ENCODE measurements around the gene ZBTB14.

Gene ZBTB14

GRCh38 chr18:5294113-5294456 lies 1.4 kb downstream of the ZBTB14 start:
- no peak for DNase-seq (ENCODE audit: low read depth in 2 of 2, low spot score in 1 of 2)

GRCh38 chr18:5288517-5288935 lies 7.0 kb downstream of the ZBTB14 start:
- no peak for DNase-seq (ENCODE audit: low read depth in 2 of 2, low spot score in 1 of 2)

GRCh38 chr18:5287854-5288253 lies 7.7 kb downstream of the ZBTB14 start:
- no peak for DNase-seq (ENCODE audit: low read depth in 2 of 2, low spot score in 1 of 2)

GRCh38 chr18:5286525-5286924 lies 9.0 kb downstream of the ZBTB14 start:
- DNase-seq (ENCODE audit: low read depth in 2 of 2, low spot score in 1 of 2), result no peak

GRCh38 chr18:5285326-5285725 lies 10.2 kb downstream of the ZBTB14 start:
- DNase-seq (ENCODE audit: low read depth in 2 of 2, low spot score in 1 of 2), result no peak

GRCh38 chr18:5284808-5285207 lies 10.7 kb downstream of the ZBTB14 start:
- DNase-seq (ENCODE audit: low read depth in 2 of 2, low spot score in 1 of 2), result no peak

GRCh38 chr18:5282770-5283169 lies 12.8 kb downstream of the ZBTB14 start:
- no peak for DNase-seq (ENCODE audit: low read depth in 2 of 2, low spot score in 1 of 2)

GRCh38 chr18:5276947-5277346 lies 18.6 kb downstream of the ZBTB14 start:
- DNase-seq (ENCODE audit: low read depth in 2 of 2, low spot score in 1 of 2), result no peak

- no peak for DNase-seq (ENCODE audit: low read depth in 2 of 2, low spot score in 1 of 2)
Measured at GRCh38 chr18:5275872-5276271, 19.7 kb downstream of the ZBTB14 start.

- no peak for DNase-seq (ENCODE audit: low read depth in 2 of 2, low spot score in 1 of 2)
Measured at GRCh38 chr18:5268874-5269273, 26.7 kb downstream of the ZBTB14 start.

GRCh38 chr18:5266721-5267120 lies 28.8 kb downstream of the ZBTB14 start:
- DNase-seq (ENCODE audit: low read depth in 2 of 2, low spot score in 1 of 2), result no peak

- no peak for DNase-seq (ENCODE audit: low read depth in 2 of 2, low spot score in 1 of 2)
Measured at GRCh38 chr18:5253910-5254309, 41.6 kb downstream of the ZBTB14 start.

GRCh38 chr18:5251117-5251516 lies 44.4 kb downstream of the ZBTB14 start:
- no peak for DNase-seq (ENCODE audit: low read depth in 2 of 2, low spot score in 1 of 2)

GRCh38 chr18:5250603-5251002 lies 44.9 kb downstream of the ZBTB14 start:
- no peak for DNase-seq (ENCODE audit: low read depth in 2 of 2, low spot score in 1 of 2)

- DNase-seq (ENCODE audit: low read depth in 2 of 2, low spot score in 1 of 2), result no peak
Measured at GRCh38 chr18:5244941-5245340, 50.6 kb downstream of the ZBTB14 start.

- no peak for DNase-seq (ENCODE audit: low read depth in 2 of 2, low spot score in 1 of 2)
Measured at GRCh38 chr18:5239447-5239846, 56.1 kb downstream of the ZBTB14 start.
